Mononuclear cell (primary cell): ENCODE measurements around the gene URI1. TPM values are rescaled to one million over a fixed set of nuclear protein-coding genes. Genes with fewer than 3 reads are reported as not detected.
A peak's percentile ranks its signal among the peaks of the same experiment; 100 is the strongest.

ENCODE experiments used
- H3K27me3 ChIP-seq: 2 replicates; pipeline ENCODE4 v1.6.0; 2011; ENCODE audit warnings: low read length, control low read depth; ENCODE audit not compliant: insufficient read depth
- H3K4me1 ChIP-seq: 2 replicates; pipeline ENCODE4 v1.5.1; 2011; ENCODE audit warnings: mild to moderate bottlenecking, low read length, control low read depth; ENCODE audit not compliant: insufficient read depth
- H3K4me3 ChIP-seq: 2 replicates; pipeline ENCODE4 v1.5.1; 2011; ENCODE audit warnings: mild to moderate bottlenecking, low read length, moderate library complexity
- H3K9me3 ChIP-seq: 2 replicates; pipeline ENCODE4 v1.5.1; 2011; ENCODE audit warnings: low read depth, mild to moderate bottlenecking, control low read depth, low read length
- total RNA-seq: library from RNA; depleted of rRNA; stranded (reverse); fragments of >200 nt; gene quantifications from one replicate; pipeline ENCODE4 v1.2.3, GENCODE V29; 2012

URI1 gene
- total RNA-seq, 1 donor, result 78.5 TPM

- H3K4me3 ChIP-seq, result no peak overlapping the region
- H3K27me3 ChIP-seq, result no peaks in the 10 kb centered on the region
- H3K9me3 ChIP-seq, result no peaks in the 10 kb centered on the region
- no peaks in the 10 kb centered on the region for H3K4me1 ChIP-seq
Observed at GRCh38 chr19:29927944-29928625, 14.0 kb upstream of the URI1 start.

- Histone ChIP-seq H3K9me3 (no peaks in the 10 kb centered on the region), H3K4me1 (no peaks in the 10 kb centered on the region), H3K4me3 (no peak overlapping the region), H3K27me3 (no peaks in the 10 kb centered on the region)
Observed at GRCh38 chr19:29928831-29929230, 13.2 kb upstream of the URI1 start.

- H3K27me3 ChIP-seq, result no peaks in the 10 kb centered on the region
- no peaks in the 10 kb centered on the region for H3K4me1 ChIP-seq
- no peak overlapping the region for H3K4me3 ChIP-seq
- H3K9me3 ChIP-seq, result no peaks in the 10 kb centered on the region
Observed at GRCh38 chr19:29934257-29934656, 7.8 kb upstream of the URI1 start.

- no peaks in the 10 kb centered on the region for H3K4me1 ChIP-seq
- no peaks in the 10 kb centered on the region for H3K27me3 ChIP-seq
- H3K4me3 ChIP-seq, result no peak overlapping the region
- no peaks in the 10 kb centered on the region for H3K9me3 ChIP-seq
Observed at GRCh38 chr19:29934781-29935180, 7.3 kb upstream of the URI1 start.

GRCh38 chr19:29936409-29936808 lies 5.6 kb upstream of the URI1 start:
- H3K4me1 ChIP-seq, result peaks cover 4% of the 10 kb centered on the region
- no peaks in the 10 kb centered on the region for H3K9me3 ChIP-seq
- H3K4me3 ChIP-seq, result no peak overlapping the region
- H3K27me3 ChIP-seq, result no peaks in the 10 kb centered on the region

- Histone ChIP-seq H3K9me3 (no peaks in the 10 kb centered on the region), H3K27me3 (no peaks in the 10 kb centered on the region), H3K4me3 (no peak overlapping the region), H3K4me1 (peaks cover 24% of the 10 kb centered on the region)
Observed at GRCh38 chr19:29939628-29940027, 2.4 kb upstream of the URI1 start.

GRCh38 chr19:29940971-29941585 lies 961 bp upstream of the URI1 start:
- no peaks in the 10 kb centered on the region for H3K27me3 ChIP-seq
- peaks cover 29% of the 10 kb centered on the region for H3K4me1 ChIP-seq
- H3K9me3 ChIP-seq, result no peaks in the 10 kb centered on the region
- H3K4me3 ChIP-seq, result no peak overlapping the region

GRCh38 chr19:29942404-29943261 lies 594 bp downstream of the URI1 start:
- Histone ChIP-seq H3K4me3 (peak overlapping the region; percentile 77), H3K27me3 (no peaks in the 10 kb centered on the region), H3K9me3 (no peaks in the 10 kb centered on the region), H3K4me1 (peaks cover 34% of the 10 kb centered on the region)

- Histone ChIP-seq H3K4me3 (no peak overlapping the region), H3K9me3 (no peaks in the 10 kb centered on the region), H3K4me1 (peaks cover 34% of the 10 kb centered on the region), H3K27me3 (no peaks in the 10 kb centered on the region)
Observed at GRCh38 chr19:29943615-29944014, 1.6 kb downstream of the URI1 start.

GRCh38 chr19:29944390-29945012 lies 2.5 kb downstream of the URI1 start:
- no peaks in the 10 kb centered on the region for H3K27me3 ChIP-seq
- H3K9me3 ChIP-seq, result no peaks in the 10 kb centered on the region
- H3K4me3 ChIP-seq, result no peak overlapping the region
- peaks cover 34% of the 10 kb centered on the region for H3K4me1 ChIP-seq

GRCh38 chr19:29945017-29945416 lies 3.0 kb downstream of the URI1 start:
- no peaks in the 10 kb centered on the region for H3K27me3 ChIP-seq
- peaks cover 34% of the 10 kb centered on the region for H3K4me1 ChIP-seq
- no peaks in the 10 kb centered on the region for H3K9me3 ChIP-seq
- no peak overlapping the region for H3K4me3 ChIP-seq

- H3K4me1 ChIP-seq, result peaks cover 34% of the 10 kb centered on the region
- no peaks in the 10 kb centered on the region for H3K9me3 ChIP-seq
- H3K4me3 ChIP-seq, result no peak overlapping the region
- no peaks in the 10 kb centered on the region for H3K27me3 ChIP-seq
Observed at GRCh38 chr19:29945433-29945832, 3.4 kb downstream of the URI1 start.

- H3K9me3 ChIP-seq, result no peaks in the 10 kb centered on the region
- no peaks in the 10 kb centered on the region for H3K27me3 ChIP-seq
- H3K4me3 ChIP-seq, result no peak overlapping the region
- peaks cover 28% of the 10 kb centered on the region for H3K4me1 ChIP-seq
Observed at GRCh38 chr19:29946645-29947044, 4.6 kb downstream of the URI1 start.

- no peak overlapping the region for H3K4me3 ChIP-seq
Observed at GRCh38 chr19:29947871-29948270, 5.8 kb downstream of the URI1 start.

More at GRCh38 chr19:29947871-29948270, 5.8 kb downstream of the URI1 start:
- H3K27me3 ChIP-seq, result no peaks in the 10 kb centered on the region
- H3K4me1 ChIP-seq, result peaks cover 26% of the 10 kb centered on the region
- H3K9me3 ChIP-seq, result no peaks in the 10 kb centered on the region
